HEK293 (cell line): ENCODE data around the gene RSKR.

Experiments used
- GLI2 ChIP-seq: fragments of 450-650 bp; formaldehyde crosslinking; IDR thresholded peaks from 2 replicates; pipeline ENCODE4; 2017; ENCODE audit warnings: missing biosample characterization, missing genetic modification characterization, low read depth, borderline replicate concordance
- KLF7 ChIP-seq: fragments of 450-650 bp; formaldehyde crosslinking; IDR thresholded peaks from 2 replicates; pipeline ENCODE4 v1.5.1; 2016; ENCODE audit warnings: missing biosample characterization, missing genetic modification characterization, borderline replicate concordance
- ZNF112 ChIP-seq: fragments of 450-650 bp; formaldehyde crosslinking; IDR thresholded peaks from 2 replicates; pipeline ENCODE4 v1.5.0; 2017; ENCODE audit warnings: missing biosample characterization, missing genetic modification characterization
- ZNF175 ChIP-seq: fragments of 450-650 bp; formaldehyde crosslinking; IDR thresholded peaks from 2 replicates; pipeline ENCODE4 v1.5.1; 2016; ENCODE audit warnings: missing biosample characterization, missing genetic modification characterization
- ZNF214 ChIP-seq: fragments of 450-650 bp; formaldehyde crosslinking; IDR thresholded peaks from 2 replicates; pipeline ENCODE4 v1.5.1; 2017; ENCODE audit warnings: missing biosample characterization, mild to moderate bottlenecking, missing genetic modification characterization, borderline replicate concordance
- ZNF239 ChIP-seq: fragments of 450-650 bp; formaldehyde crosslinking; IDR thresholded peaks from 2 replicates; pipeline ENCODE4 v1.5.1; 2016; ENCODE audit warnings: missing biosample characterization, missing genetic modification characterization
- ZNF394 ChIP-seq: fragments of 450-650 bp; formaldehyde crosslinking; IDR thresholded peaks from 2 replicates; pipeline ENCODE4 v1.5.1; 2016; ENCODE audit warnings: missing biosample characterization, missing genetic modification characterization, mild to moderate bottlenecking, moderate library complexity, borderline replicate concordance
- ZNF416 ChIP-seq: fragments of 450-650 bp; formaldehyde crosslinking; IDR thresholded peaks from 2 replicates; pipeline ENCODE4 v1.5.1; 2016; ENCODE audit warnings: missing biosample characterization, missing genetic modification characterization
- ZNF426 ChIP-seq: fragments of 450-650 bp; formaldehyde crosslinking; IDR thresholded peaks from 2 replicates; pipeline ENCODE4 v1.5.1; 2017; ENCODE audit warnings: missing biosample characterization, missing genetic modification characterization, mild to moderate bottlenecking, inconsistent platforms, moderate library complexity
- ZNF560 ChIP-seq: fragments of 450-650 bp; formaldehyde crosslinking; IDR thresholded peaks from 2 replicates; pipeline ENCODE4 v1.5.1; 2017; ENCODE audit warnings: missing biosample characterization, missing genetic modification characterization, borderline replicate concordance
- ZNF561 ChIP-seq: fragments of 450-650 bp; IDR thresholded peaks from 2 replicates; pipeline ENCODE4 v1.5.1; 2018; ENCODE audit warnings: missing biosample characterization, missing genetic modification characterization, borderline replicate concordance
- ZNF585B ChIP-seq: fragments of 450-650 bp; formaldehyde crosslinking; IDR thresholded peaks from 2 replicates; pipeline ENCODE4 v1.5.1; 2016; ENCODE audit warnings: missing biosample characterization, missing genetic modification characterization
- ZNF629 ChIP-seq: fragments of 450-650 bp; formaldehyde crosslinking; IDR thresholded peaks from 2 replicates; pipeline ENCODE4 v1.5.1; 2017; ENCODE audit warnings: missing biosample characterization, missing genetic modification characterization
- ZNF654 ChIP-seq: fragments of 450-650 bp; formaldehyde crosslinking; IDR thresholded peaks from 2 replicates; pipeline ENCODE4 v1.5.1; 2016; ENCODE audit warnings: low read depth, missing biosample characterization, missing genetic modification characterization
- ZNF658 ChIP-seq: fragments of 450-650 bp; formaldehyde crosslinking; IDR thresholded peaks from 2 replicates; pipeline ENCODE4; 2016; ENCODE audit warnings: missing biosample characterization, missing genetic modification characterization
- ZNF747 ChIP-seq: fragments of 450-650 bp; formaldehyde crosslinking; IDR thresholded peaks from 2 replicates; pipeline ENCODE4 v1.5.1; 2016; ENCODE audit warnings: missing biosample characterization, missing genetic modification characterization
- ZNF843 ChIP-seq: fragments of 450-650 bp; formaldehyde crosslinking; IDR thresholded peaks from 2 replicates; pipeline ENCODE4 v1.5.1; 2016; ENCODE audit warnings: missing biosample characterization, missing genetic modification characterization
- ZSCAN23 ChIP-seq: fragments of 450-650 bp; formaldehyde crosslinking; IDR thresholded peaks from 2 replicates; pipeline ENCODE4 v1.5.1; 2016; ENCODE audit warnings: missing biosample characterization, missing genetic modification characterization
- TF ChIP-seq, protein P1 (sequence below): fragments of 450-650 bp; formaldehyde crosslinking; IDR thresholded peaks from 2 replicates; pipeline ENCODE4 v1.5.1; 2016; ENCODE audit warnings: missing biosample characterization, missing genetic modification characterization
- TF ChIP-seq, protein P2 (sequence below): fragments of 450-650 bp; IDR thresholded peaks from 2 replicates; pipeline ENCODE4 v1.5.1; 2018; ENCODE audit warnings: missing biosample characterization, mild to moderate bottlenecking, missing genetic modification characterization
- TF ChIP-seq, protein P3 (sequence below): fragments of 450-650 bp; formaldehyde crosslinking; IDR thresholded peaks from 2 replicates; pipeline ENCODE4 v1.5.1; 2016; ENCODE audit warnings: missing biosample characterization, missing genetic modification characterization
- TF ChIP-seq, protein P4 (sequence below): fragments of 450-650 bp; formaldehyde crosslinking; IDR thresholded peaks from 2 replicates; pipeline ENCODE4 v1.5.1; 2016; ENCODE audit warnings: missing biosample characterization, missing genetic modification characterization
- TF ChIP-seq, protein P5 (sequence below): fragments of 450-650 bp; formaldehyde crosslinking; IDR thresholded peaks from 2 replicates; pipeline ENCODE4 v1.5.1; 2016; ENCODE audit warnings: missing biosample characterization, missing genetic modification characterization
- TF ChIP-seq, protein P6 (sequence below): fragments of 450-650 bp; formaldehyde crosslinking; IDR thresholded peaks from 2 replicates; pipeline ENCODE4 v1.5.1; 2017; ENCODE audit warnings: missing biosample characterization, missing genetic modification characterization
- TF ChIP-seq, protein P7 (sequence below): fragments of 450-650 bp; formaldehyde crosslinking; IDR thresholded peaks from 2 replicates; pipeline ENCODE4 v1.5.1; 2016; ENCODE audit warnings: missing biosample characterization, missing genetic modification characterization

Gene RSKR

DNA sequence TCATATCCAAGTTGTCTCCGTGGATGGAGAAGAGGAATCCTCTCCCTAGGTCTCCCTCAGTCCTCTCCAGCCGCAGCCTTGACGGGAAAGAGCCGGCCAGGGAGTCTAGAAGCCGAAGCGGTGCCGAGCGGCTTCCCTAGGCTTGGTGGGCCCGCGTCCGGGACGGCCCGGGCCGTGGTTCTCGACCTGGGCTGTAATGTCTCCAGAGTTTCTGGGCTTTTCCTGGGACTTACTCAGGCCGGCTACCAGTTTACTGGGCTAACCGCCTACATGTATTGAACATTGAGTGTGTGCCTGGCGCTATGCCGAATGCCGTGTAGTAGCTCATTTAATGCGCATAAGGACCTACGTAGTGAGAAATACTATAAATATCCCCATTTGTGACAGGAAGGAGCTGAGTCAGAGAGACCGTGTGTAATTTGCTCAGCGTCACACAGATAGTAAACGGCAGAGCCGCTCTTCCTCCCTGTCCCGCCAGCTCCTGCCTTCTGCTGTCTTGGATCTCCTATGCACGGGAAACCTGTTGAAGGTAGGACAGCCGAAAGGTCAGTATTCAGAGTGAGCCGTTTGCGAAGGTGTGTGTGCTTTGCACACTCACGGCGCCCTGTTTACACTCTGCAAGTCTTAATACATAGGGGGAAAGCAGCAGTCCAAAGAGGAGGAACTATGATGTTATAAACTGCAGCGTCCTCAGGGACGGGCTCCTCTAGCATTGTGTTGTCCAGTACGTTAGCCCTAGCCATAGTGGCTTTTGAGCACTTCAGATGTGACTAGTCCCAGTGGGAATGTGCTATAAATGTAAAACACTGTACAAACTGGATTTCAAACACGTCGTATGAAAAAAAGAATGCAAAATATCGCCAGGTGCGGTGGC is 14.4 kb downstream of the RSKR start (continued):
- TF ChIP-seq ZNF416 (no peak), ZNF394 (peak; percentile 39; the same call in 1 of the 2 replicates), ZNF112 (tag by site-specific recombination) (no peak), ZNF426 (tag by site-specific recombination) (no peak), ZNF658 (tag by site-specific recombination) (no peak), ZNF175 (no peak), ZNF585B (tag by site-specific recombination) (no peak), ZNF561 (tag by site-specific recombination) (peak; percentile 68; the same call in 1 of the 2 replicates), ZNF843 (tag by site-specific recombination) (no peak), ZNF654 (tag by site-specific recombination) (no peak), ZSCAN23 (tag by site-specific recombination) (0 out of 2 replicates have a peak, but pooled peaks have one; percentile 13), ZNF560 (tag by site-specific recombination) (no peak), KLF7 (tag by site-specific recombination) (no peak), ZNF239 (tag by site-specific recombination) (no peak), ZNF214 (tag by site-specific recombination) (no peak), ZNF629 (peak; percentile 92), GLI2 (tag by site-specific recombination) (no peak), ZNF747 (no peak)
- TF ChIP-seq, protein P1, sequence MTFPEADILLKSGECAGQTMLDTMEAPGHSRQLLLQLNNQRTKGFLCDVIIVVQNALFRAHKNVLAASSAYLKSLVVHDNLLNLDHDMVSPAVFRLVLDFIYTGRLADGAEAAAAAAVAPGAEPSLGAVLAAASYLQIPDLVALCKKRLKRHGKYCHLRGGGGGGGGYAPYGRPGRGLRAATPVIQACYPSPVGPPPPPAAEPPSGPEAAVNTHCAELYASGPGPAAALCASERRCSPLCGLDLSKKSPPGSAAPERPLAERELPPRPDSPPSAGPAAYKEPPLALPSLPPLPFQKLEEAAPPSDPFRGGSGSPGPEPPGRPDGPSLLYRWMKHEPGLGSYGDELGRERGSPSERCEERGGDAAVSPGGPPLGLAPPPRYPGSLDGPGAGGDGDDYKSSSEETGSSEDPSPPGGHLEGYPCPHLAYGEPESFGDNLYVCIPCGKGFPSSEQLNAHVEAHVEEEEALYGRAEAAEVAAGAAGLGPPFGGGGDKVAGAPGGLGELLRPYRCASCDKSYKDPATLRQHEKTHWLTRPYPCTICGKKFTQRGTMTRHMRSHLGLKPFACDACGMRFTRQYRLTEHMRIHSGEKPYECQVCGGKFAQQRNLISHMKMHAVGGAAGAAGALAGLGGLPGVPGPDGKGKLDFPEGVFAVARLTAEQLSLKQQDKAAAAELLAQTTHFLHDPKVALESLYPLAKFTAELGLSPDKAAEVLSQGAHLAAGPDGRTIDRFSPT (tag by site-specific recombination): no peak
- TF ChIP-seq, protein P2, sequence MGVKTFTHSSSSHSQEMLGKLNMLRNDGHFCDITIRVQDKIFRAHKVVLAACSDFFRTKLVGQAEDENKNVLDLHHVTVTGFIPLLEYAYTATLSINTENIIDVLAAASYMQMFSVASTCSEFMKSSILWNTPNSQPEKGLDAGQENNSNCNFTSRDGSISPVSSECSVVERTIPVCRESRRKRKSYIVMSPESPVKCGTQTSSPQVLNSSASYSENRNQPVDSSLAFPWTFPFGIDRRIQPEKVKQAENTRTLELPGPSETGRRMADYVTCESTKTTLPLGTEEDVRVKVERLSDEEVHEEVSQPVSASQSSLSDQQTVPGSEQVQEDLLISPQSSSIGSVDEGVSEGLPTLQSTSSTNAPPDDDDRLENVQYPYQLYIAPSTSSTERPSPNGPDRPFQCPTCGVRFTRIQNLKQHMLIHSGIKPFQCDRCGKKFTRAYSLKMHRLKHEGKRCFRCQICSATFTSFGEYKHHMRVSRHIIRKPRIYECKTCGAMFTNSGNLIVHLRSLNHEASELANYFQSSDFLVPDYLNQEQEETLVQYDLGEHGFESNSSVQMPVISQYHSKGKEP (tag by site-specific recombination): no peak
- TF ChIP-seq, protein P3, sequence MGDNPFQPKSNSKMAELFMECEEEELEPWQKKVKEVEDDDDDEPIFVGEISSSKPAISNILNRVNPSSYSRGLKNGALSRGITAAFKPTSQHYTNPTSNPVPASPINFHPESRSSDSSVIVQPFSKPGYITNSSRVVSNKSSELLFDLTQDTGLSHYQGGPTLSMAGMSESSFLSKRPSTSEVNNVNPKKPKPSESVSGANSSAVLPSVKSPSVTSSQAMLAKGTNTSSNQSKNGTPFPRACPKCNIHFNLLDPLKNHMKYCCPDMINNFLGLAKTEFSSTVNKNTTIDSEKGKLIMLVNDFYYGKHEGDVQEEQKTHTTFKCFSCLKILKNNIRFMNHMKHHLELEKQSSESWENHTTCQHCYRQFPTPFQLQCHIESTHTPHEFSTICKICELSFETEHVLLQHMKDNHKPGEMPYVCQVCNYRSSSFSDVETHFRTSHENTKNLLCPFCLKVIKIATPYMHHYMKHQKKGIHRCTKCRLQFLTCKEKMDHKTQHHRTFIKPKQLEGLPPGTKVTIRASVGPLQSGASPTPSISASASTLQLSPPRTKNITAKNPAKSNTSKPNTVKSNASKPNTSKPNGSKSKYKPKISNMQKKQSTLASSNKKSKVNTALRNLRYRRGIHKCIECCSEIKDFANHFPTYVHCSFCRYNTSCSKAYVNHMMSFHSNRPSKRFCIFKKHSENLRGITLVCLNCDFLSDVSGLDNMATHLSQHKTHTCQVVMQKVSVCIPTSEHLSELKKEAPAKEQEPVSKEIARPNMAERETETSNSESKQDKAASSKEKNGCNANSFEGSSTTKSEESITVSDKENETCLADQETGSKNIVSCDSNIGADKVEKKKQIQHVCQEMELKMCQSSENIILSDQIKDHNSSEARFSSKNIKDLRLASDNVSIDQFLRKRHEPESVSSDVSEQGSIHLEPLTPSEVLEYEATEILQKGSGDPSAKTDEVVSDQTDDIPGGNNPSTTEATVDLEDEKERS (tag by site-specific recombination): peak; percentile 59; the same call in 1 of the 2 replicates
- TF ChIP-seq, protein P4, sequence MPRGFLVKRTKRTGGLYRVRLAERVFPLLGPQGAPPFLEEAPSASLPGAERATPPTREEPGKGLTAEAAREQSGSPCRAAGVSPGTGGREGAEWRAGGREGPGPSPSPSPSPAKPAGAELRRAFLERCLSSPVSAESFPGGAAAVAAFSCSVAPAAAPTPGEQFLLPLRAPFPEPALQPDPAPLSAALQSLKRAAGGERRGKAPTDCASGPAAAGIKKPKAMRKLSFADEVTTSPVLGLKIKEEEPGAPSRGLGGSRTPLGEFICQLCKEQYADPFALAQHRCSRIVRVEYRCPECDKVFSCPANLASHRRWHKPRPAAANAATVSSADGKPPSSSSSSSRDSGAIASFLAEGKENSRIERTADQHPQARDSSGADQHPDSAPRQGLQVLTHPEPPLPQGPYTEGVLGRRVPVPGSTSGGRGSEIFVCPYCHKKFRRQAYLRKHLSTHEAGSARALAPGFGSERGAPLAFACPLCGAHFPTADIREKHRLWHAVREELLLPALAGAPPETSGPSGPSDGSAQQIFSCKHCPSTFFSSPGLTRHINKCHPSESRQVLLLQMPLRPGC: no peak
- TF ChIP-seq, protein P5, sequence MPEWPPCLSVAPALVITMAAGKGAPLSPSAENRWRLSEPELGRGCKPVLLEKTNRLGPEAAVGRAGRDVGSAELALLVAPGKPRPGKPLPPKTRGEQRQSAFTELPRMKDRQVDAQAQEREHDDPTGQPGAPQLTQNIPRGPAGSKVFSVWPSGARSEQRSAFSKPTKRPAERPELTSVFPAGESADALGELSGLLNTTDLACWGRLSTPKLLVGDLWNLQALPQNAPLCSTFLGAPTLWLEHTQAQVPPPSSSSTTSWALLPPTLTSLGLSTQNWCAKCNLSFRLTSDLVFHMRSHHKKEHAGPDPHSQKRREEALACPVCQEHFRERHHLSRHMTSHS (tag by site-specific recombination): no peak
- TF ChIP-seq, protein P6, sequence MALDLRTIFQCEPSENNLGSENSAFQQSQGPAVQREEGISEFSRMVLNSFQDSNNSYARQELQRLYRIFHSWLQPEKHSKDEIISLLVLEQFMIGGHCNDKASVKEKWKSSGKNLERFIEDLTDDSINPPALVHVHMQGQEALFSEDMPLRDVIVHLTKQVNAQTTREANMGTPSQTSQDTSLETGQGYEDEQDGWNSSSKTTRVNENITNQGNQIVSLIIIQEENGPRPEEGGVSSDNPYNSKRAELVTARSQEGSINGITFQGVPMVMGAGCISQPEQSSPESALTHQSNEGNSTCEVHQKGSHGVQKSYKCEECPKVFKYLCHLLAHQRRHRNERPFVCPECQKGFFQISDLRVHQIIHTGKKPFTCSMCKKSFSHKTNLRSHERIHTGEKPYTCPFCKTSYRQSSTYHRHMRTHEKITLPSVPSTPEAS (tag by site-specific recombination): no peak; the same call in 1 of the 2 replicates
- TF ChIP-seq, protein P7, sequence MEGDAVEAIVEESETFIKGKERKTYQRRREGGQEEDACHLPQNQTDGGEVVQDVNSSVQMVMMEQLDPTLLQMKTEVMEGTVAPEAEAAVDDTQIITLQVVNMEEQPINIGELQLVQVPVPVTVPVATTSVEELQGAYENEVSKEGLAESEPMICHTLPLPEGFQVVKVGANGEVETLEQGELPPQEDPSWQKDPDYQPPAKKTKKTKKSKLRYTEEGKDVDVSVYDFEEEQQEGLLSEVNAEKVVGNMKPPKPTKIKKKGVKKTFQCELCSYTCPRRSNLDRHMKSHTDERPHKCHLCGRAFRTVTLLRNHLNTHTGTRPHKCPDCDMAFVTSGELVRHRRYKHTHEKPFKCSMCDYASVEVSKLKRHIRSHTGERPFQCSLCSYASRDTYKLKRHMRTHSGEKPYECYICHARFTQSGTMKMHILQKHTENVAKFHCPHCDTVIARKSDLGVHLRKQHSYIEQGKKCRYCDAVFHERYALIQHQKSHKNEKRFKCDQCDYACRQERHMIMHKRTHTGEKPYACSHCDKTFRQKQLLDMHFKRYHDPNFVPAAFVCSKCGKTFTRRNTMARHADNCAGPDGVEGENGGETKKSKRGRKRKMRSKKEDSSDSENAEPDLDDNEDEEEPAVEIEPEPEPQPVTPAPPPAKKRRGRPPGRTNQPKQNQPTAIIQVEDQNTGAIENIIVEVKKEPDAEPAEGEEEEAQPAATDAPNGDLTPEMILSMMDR (tag by site-specific recombination): no peak
